ENCODE results near the gene TMEM258. TPM values are rescaled to one million over a fixed set of nuclear protein-coding genes. Genes with fewer than 3 reads are reported as not detected.
A peak's percentile ranks its signal among the peaks of the same experiment; 100 is the strongest.

The TMEM258 gene
- total RNA-seq, 1 experiment from 2014 or later: 110 TPM

DNA sequence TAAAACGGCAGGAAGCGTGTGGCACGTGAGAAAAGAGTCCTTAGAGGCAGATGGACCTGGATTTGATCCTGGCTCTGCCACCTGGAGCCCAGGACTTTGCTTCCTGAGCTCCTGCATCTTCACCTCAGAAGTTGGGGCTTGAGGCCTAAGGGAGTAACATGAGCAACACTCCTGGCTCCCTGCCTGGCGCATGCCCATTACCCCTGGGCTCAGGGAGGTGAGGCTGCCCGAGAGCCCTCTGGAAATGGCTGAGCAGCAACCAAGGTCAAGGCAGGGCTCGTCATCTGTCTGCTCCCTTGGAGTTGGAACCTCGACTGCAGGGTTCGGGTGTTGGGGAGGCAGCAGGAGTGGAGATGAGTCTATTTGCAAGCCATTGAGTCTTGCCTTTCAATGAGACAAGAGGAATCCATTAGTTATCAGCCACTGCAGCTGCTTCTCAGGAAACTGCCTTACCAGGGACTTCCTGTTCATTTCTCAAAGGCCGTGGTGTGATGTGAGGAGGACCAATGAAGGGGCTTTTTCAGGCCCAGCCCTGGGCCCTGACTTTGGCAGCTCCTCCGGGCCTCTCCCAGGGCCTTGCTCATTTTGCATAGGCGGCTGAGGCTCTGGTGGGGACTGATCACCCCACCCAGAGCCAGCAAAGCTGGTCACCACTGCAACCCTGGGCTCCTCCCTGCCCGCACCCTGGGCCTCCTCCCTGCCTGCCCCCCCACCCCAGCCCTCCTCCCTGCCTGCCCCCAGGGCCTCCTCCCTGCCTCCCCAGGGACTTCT, 42.1 kb upstream of the TMEM258 start:
- intact Hi-C loops (cut with micrococcal nuclease): no loop called here
- no peaks in the 10 kb centered on the region for H3K9me2 ChIP-seq (replicated peaks; ENCODE audit: low read length)
- no peaks in the 10 kb centered on the region for H3K27me3 ChIP-seq (ENCODE audit: low read length)
- ChIA-PET CTCF (no interaction called here), POLR2A (ENCODE audit: unreplicated experiment) (no interaction called here)
- DNase-seq: peak; percentile 34
- no peak overlapping the region for H3K4me2 ChIP-seq (ENCODE audit: low read length)
- BruUV-seq (replicated peaks): no TSS peak
- no peak overlapping the region for H3K4me3 ChIP-seq (ENCODE audit: low read length)
- TF ChIP-seq EZH2phosphoT487 (IDR thresholded peaks at IDR 0.05; ENCODE audit: borderline replicate concordance, low read length) (no peak), EZH2 (IDR thresholded peaks at IDR 0.05; ENCODE audit: low read length, unreplicated experiment) (no peak)
- TF ChIP-seq, protein P1, sequence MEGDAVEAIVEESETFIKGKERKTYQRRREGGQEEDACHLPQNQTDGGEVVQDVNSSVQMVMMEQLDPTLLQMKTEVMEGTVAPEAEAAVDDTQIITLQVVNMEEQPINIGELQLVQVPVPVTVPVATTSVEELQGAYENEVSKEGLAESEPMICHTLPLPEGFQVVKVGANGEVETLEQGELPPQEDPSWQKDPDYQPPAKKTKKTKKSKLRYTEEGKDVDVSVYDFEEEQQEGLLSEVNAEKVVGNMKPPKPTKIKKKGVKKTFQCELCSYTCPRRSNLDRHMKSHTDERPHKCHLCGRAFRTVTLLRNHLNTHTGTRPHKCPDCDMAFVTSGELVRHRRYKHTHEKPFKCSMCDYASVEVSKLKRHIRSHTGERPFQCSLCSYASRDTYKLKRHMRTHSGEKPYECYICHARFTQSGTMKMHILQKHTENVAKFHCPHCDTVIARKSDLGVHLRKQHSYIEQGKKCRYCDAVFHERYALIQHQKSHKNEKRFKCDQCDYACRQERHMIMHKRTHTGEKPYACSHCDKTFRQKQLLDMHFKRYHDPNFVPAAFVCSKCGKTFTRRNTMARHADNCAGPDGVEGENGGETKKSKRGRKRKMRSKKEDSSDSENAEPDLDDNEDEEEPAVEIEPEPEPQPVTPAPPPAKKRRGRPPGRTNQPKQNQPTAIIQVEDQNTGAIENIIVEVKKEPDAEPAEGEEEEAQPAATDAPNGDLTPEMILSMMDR (conservative IDR thresholded peaks at IDR 0.05; ENCODE audit: low read depth, low read length): no peak
- no peak overlapping the region for H3K9ac ChIP-seq (ENCODE audit: low read length)
- H3K9me3 ChIP-seq (ENCODE audit: low read length): no peaks in the 10 kb centered on the region
- peaks cover 62% of the 10 kb centered on the region for H3K79me2 ChIP-seq (ENCODE audit: low read length)
- peaks cover 39% of the 10 kb centered on the region; the same call in 1 of the 2 replicates for H4K20me1 ChIP-seq (ENCODE audit: low read length)
- H3F3A ChIP-seq (ENCODE audit: low read length, unreplicated experiment): no peaks in the 10 kb centered on the region
- peak; percentile 25 for ATAC-seq
- peaks cover 6% of the 10 kb centered on the region; the same call in 1 of the 2 replicates for H3K36me3 ChIP-seq (ENCODE audit: low read depth, low read length)
- H3K27ac ChIP-seq (ENCODE audit: low read length): no peak overlapping the region
- H3K4me1 ChIP-seq (ENCODE audit: insufficient read depth, low read length): peaks cover 14% of the 10 kb centered on the region
- no peak overlapping the region for H2AFZ ChIP-seq (ENCODE audit: low read length)

DNA sequence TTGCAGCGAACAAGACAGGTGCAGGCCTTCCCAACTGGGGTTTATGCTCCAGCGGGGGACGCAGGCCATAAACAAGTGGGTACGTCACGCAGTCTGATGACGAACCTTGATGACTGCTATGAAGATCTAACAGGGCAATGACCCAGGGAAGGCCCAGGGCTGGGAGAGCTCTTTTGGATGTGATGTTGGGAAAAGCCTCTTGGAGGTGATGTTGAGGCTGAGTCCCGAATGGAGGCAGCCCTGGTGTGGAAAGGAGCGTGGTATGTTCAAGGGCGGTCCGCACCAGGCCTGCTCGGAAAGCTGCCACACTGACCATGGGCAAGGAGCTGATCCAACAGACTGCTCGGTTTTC, 41.5 kb upstream of the TMEM258 start:
- Histone ChIP-seq H3K9me2 (replicated peaks; ENCODE audit: low read length) (no peaks in the 10 kb centered on the region), H3K4me3 (ENCODE audit: low read length) (no peak overlapping the region), H3K4me1 (ENCODE audit: insufficient read depth, low read length) (peaks cover 14% of the 10 kb centered on the region), H3K9me3 (ENCODE audit: low read length) (no peaks in the 10 kb centered on the region), H3K36me3 (ENCODE audit: low read depth, low read length) (peaks cover 5% of the 10 kb centered on the region; the same call in 1 of the 2 replicates), H3F3A (ENCODE audit: low read length, unreplicated experiment) (no peaks in the 10 kb centered on the region), H2AFZ (ENCODE audit: low read length) (no peak overlapping the region), H3K27ac (ENCODE audit: low read length) (no peak overlapping the region), H3K9ac (ENCODE audit: low read length) (no peak overlapping the region), H3K79me2 (ENCODE audit: low read length) (peaks cover 67% of the 10 kb centered on the region), H4K20me1 (ENCODE audit: low read length) (peaks cover 39% of the 10 kb centered on the region; the same call in 1 of the 2 replicates), H3K4me2 (ENCODE audit: low read length) (no peak overlapping the region), H3K27me3 (ENCODE audit: low read length) (no peaks in the 10 kb centered on the region)
- DNase-seq (no peak), ATAC-seq (no peak)
- no TSS peak for BruUV-seq (replicated peaks)
- intact Hi-C loops (cut with micrococcal nuclease): no loop called here
- TF ChIP-seq EZH2phosphoT487 (IDR thresholded peaks at IDR 0.05; ENCODE audit: borderline replicate concordance, low read length): no peak
- no peak for TF ChIP-seq EZH2 (IDR thresholded peaks at IDR 0.05; ENCODE audit: low read length, unreplicated experiment)
- TF ChIP-seq, protein P1 (conservative IDR thresholded peaks at IDR 0.05; ENCODE audit: low read depth, low read length): no peak
- ChIA-PET POLR2A (ENCODE audit: unreplicated experiment) (no interaction called here), CTCF (no interaction called here)

DNA sequence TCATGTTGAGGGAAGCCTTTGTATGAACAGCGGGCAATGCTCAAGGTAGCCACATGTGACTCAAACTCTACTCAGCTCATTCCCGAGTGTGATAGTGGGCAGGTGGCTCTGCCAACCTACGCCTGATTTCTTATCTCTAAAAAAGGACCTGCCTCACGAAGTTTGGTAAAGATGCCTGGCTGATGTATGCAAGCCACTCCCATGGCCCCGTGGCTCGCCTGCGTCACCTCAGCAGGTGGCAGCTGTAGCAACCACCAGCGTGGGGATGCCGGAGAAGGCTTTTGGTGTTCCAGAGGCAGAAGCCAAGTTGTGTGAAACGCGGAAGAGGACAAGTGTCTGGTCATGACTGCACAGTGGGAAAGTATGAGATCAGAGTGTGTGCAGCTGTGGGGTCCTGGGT, 41.1 kb upstream of the TMEM258 start:
- no peaks in the 10 kb centered on the region for H3K9me2 ChIP-seq (replicated peaks; ENCODE audit: low read length)
- peaks cover 39% of the 10 kb centered on the region; the same call in 1 of the 2 replicates for H4K20me1 ChIP-seq (ENCODE audit: low read length)
- no peak overlapping the region for H2AFZ ChIP-seq (ENCODE audit: low read length)
- ChIA-PET CTCF (no interaction called here), POLR2A (ENCODE audit: unreplicated experiment) (no interaction called here)
- H3K4me1 ChIP-seq (ENCODE audit: insufficient read depth, low read length): peaks cover 14% of the 10 kb centered on the region
- no peak for DNase-seq
- BruUV-seq (replicated peaks): no TSS peak
- H3K9ac ChIP-seq (ENCODE audit: low read length): no peak overlapping the region
- no peaks in the 10 kb centered on the region for H3F3A ChIP-seq (ENCODE audit: low read length, unreplicated experiment)
- no peaks in the 10 kb centered on the region for H3K9me3 ChIP-seq (ENCODE audit: low read length)
- ATAC-seq: no peak
- no peak overlapping the region for H3K4me3 ChIP-seq (ENCODE audit: low read length)
- H3K36me3 ChIP-seq (ENCODE audit: low read depth, low read length): peaks cover 5% of the 10 kb centered on the region; the same call in 1 of the 2 replicates
- no peak overlapping the region for H3K4me2 ChIP-seq (ENCODE audit: low read length)
- H3K79me2 ChIP-seq (ENCODE audit: low read length): peaks cover 71% of the 10 kb centered on the region
- no peak for TF ChIP-seq EZH2phosphoT487 (IDR thresholded peaks at IDR 0.05; ENCODE audit: borderline replicate concordance, low read length)
- intact Hi-C loops (cut with micrococcal nuclease): no loop called here
- H3K27ac ChIP-seq (ENCODE audit: low read length): no peak overlapping the region
- H3K27me3 ChIP-seq (ENCODE audit: low read length): no peaks in the 10 kb centered on the region
